ENCODE data around the gene MRGPRE.

- TF ChIP-seq EP300 (IDR thresholded peaks at IDR 0.05): no peak
- no peak for TF ChIP-seq FOSB (CRISPR knock-in tag; IDR thresholded peaks at IDR 0.05)
- TF ChIP-seq FOSL2 (IDR thresholded peaks at IDR 0.05): no peak
- no peak for TF ChIP-seq FOSL2 (CRISPR knock-in tag; IDR thresholded peaks at IDR 0.05)
- TF ChIP-seq CTCF (IDR thresholded peaks at IDR 0.05): no peak
- TF ChIP-seq MAZ (IDR thresholded peaks at IDR 0.05; ENCODE audit: borderline replicate concordance, low read depth, low read length): no peak
- no peak for TF ChIP-seq KDM5A (IDR thresholded peaks at IDR 0.05)
- no peak for TF ChIP-seq EHF (CRISPR knock-in tag; IDR thresholded peaks at IDR 0.05)
- no peak for TF ChIP-seq POLR2A (IDR thresholded peaks at IDR 0.05; ENCODE audit: low read length)
- TF ChIP-seq ELK1 (IDR thresholded peaks at IDR 0.05; ENCODE audit: low read depth, low read length): no peak
- no peak for TF ChIP-seq JUNB (IDR thresholded peaks at IDR 0.05)
- no peak for TF ChIP-seq RFX5 (IDR thresholded peaks at IDR 0.05)
- TF ChIP-seq MAFK (IDR thresholded peaks at IDR 0.05; ENCODE audit: partially characterized antibody): no peak
- TF ChIP-seq HOXA7 (CRISPR knock-in tag; IDR thresholded peaks at IDR 0.05): no peak
- TF ChIP-seq CBX2 (IDR thresholded peaks at IDR 0.05; ENCODE audit: borderline replicate concordance, low read depth): no peak
Measured at GRCh38 chr11:3204141-3205015, 27.8 kb downstream of the MRGPRE start.

All from A549 (cell line).